Gastrocnemius medialis (tissue), 4 donors: ENCODE results near the gene ACSL5. TPM values are rescaled to one million over a fixed set of nuclear protein-coding genes. Genes with fewer than 3 reads are reported as not detected.

Source experiments
- ATAC-seq, 2 donors: fragments of 150-250 bp; one replicate each; pipeline ENCODE4 v1.9.1; 2016
- DNase-seq, 2 donors: peaks; one replicate each; pipeline ENCODE4 v3.0.0-alpha.2; 2019
- H3K27ac ChIP-seq, 4 donors: fragments of 200-600 bp; sonication (generic); 1 replicate in 1 of 4; 2 replicates in 3 of 4; pipeline ENCODE4 v1.5.1; 2016 to 2018; ENCODE audit warnings: mild to moderate bottlenecking in 2 of 4, moderate library complexity in 1 of 4
- H3K27me3 ChIP-seq, 3 donors: fragments of 200-600 bp; sonication (generic) in 2 of 3; 1 replicate in 1 of 3; 2 replicates in 2 of 3; pipeline versions ENCODE4 v1.5.1 to v1.6.0; 2016 to 2019; ENCODE audit warnings: mild to moderate bottlenecking in 1 of 3, moderate library complexity in 1 of 3
- H3K36me3 ChIP-seq, 2 donors: fragments of 200-600 bp; sonication (generic) in 1 of 2; one replicate each; pipeline ENCODE4 v1.5.1; 2017 to 2018
- H3K4me1 ChIP-seq, 2 donors: fragments of 200-600 bp; sonication (generic) in 1 of 2; one replicate each; pipeline ENCODE4 v1.5.1; 2016 to 2017; ENCODE audit warnings: mild to moderate bottlenecking in 2 of 2
- H3K4me3 ChIP-seq, 4 donors: fragments of 200-600 bp; sonication (generic) in 3 of 4; 1 replicate in 1 of 4; 2 replicates in 3 of 4; pipeline ENCODE4 v1.5.1; 2016 to 2019; ENCODE audit warnings: mild to moderate bottlenecking in 2 of 4
- H3K9me3 ChIP-seq, 3 donors: fragments of 200-600 bp; sonication (generic) in 2 of 3; 1 replicate in 1 of 3; 2 replicates in 2 of 3; pipeline ENCODE4 v1.5.1; 2016 to 2019
- CTCF ChIP-seq, 5 experiments: fragments of 450-650 bp in 3 of 5; fragments of 200-600 bp in 2 of 5; sonication (generic) in 2 of 5; IDR thresholded peaks in 4 of 5; conservative IDR thresholded peaks in 1 of 5; 1 replicate in 4 of 5; 2 replicates in 1 of 5; pipeline ENCODE4 v1.5.1; 2016 to 2019; ENCODE audit warnings: antibody characterized with exemption in 5 of 5, mild to moderate bottlenecking in 3 of 5, moderate library complexity in 3 of 5
- POLR2A ChIP-seq, 2 donors: fragments of 450-650 bp; IDR thresholded peaks; one replicate each; pipeline ENCODE4 v1.6.1; 2017; ENCODE audit warnings: antibody characterized with exemption in 2 of 2, mild to moderate bottlenecking in 2 of 2, moderate library complexity in 2 of 2
- in situ Hi-C, 4 donors: fragments of 200-750 bp; cut with MboI; loops; one replicate each; pipeline versions ENCODE4 v1.15.0 to v1.8.0; 2017; ENCODE audit warnings: low sequenced_read_pairs in 4 of 4
- intact Hi-C: fragments of 100-400 bp; cut with DNase I; formaldehyde crosslinking; loops from one replicate; pipeline ENCODE4 v1.15.1; 2023; ENCODE audit warnings: low total_unique reads
- total RNA-seq, 4 donors: library from RNA; depleted of rRNA; stranded (reverse); fragments of >200 nt; gene quantifications; one replicate each; pipeline versions ENCODE4 v1.1.0 to v1.2.3, GENCODE V29; 2016

Gene ACSL5
- total RNA-seq, 4 donors from 2014 or later, result 2.2 to 4.1 (median 3.1) TPM

- DNase-seq (peak; percentile 71 to 83), ATAC-seq (peak; percentile 96 to 98)
- Histone ChIP-seq H3K4me1 (peaks cover 18 to 19% of the 10 kb centered on the region in 2 donors), H3K9me3 (no peaks in the 10 kb centered on the region), H3K4me3 (peak within 1 kb of the TSS; percentile 65 to 100 (median 92)), H3K27ac (peak within 1 kb of the TSS; percentile 88 to 95 (median 92)), H3K27me3 (no peaks in the 10 kb centered on the region), H3K36me3 (peaks cover 0 to 30% of the 10 kb centered on the region in 2 donors)
- intact Hi-C loops (loop anchor here (1.0 to 5.0 kb wide), 2 partner anchors 25 to 265 kb away; partner anchors contain the start of gene GPAM), in situ Hi-C loops (loop anchor here in 3 of 4 donors (25.0 kb wide), 1 partner anchor 260 kb away; the partner anchor contains the start of gene GPAM (in 3 of the 3))
- TF ChIP-seq POLR2A (IDR thresholded peaks at IDR 0.05) (peak in 1 of 2 donors; percentile 58), CTCF (IDR thresholded peaks at IDR 0.05 in 4 of 5, conservative IDR thresholded peaks at IDR 0.05 in 1 of 5) (peak in 2 of 5 experiments; percentile 17 to 26)
Measured at GRCh38 chr10:112446855-112447619, 73.1 kb downstream of the ACSL5 start, which contains the start of the genes VTI1A and ZDHHC6. TSS of gene VTI1A (plus strand) at chr10:112447215. CDS start at chr10:112447374, 159 bp downstream. TSS of gene ZDHHC6 (minus strand) at chr10:112446914. CDS start at chr10:112445436, 1,478 bp downstream.

GRCh38 chr10:112447620-112447928 is 73.7 kb downstream of the ACSL5 start:
- intact Hi-C loops, result loop anchor here (5.0 kb wide), 1 partner anchor 265 kb away; the partner anchor contains the start of gene GPAM
- peaks cover 0 to 25% of the 10 kb centered on the region in 2 donors for H3K36me3 ChIP-seq
- no peak for ATAC-seq
- H3K4me1 ChIP-seq, result peaks cover 18 to 19% of the 10 kb centered on the region in 2 donors
- peak overlapping the region; percentile 65 to 100 (median 92) for H3K4me3 ChIP-seq
- H3K27me3 ChIP-seq, result no peaks in the 10 kb centered on the region
- no peak for DNase-seq
- peak overlapping the region; percentile 88 to 95 (median 92) for H3K27ac ChIP-seq
- TF ChIP-seq POLR2A (IDR thresholded peaks at IDR 0.05) (no peak), CTCF (IDR thresholded peaks at IDR 0.05 in 4 of 5, conservative IDR thresholded peaks at IDR 0.05 in 1 of 5) (no peak)
- H3K9me3 ChIP-seq, result no peaks in the 10 kb centered on the region
- in situ Hi-C loops, result loop anchor here in 3 of 4 donors (25.0 kb wide), 1 partner anchor 260 kb away; the partner anchor contains the start of gene GPAM (in 3 of the 3)

- intact Hi-C loops (loop anchor here (5.0 kb wide), 1 partner anchor 267 kb away; the partner anchor contains the start of gene GPAM), in situ Hi-C loops (loop anchor here in 3 of 4 donors (25.0 kb wide), 1 partner anchor 262 kb away; the partner anchor contains the start of gene GPAM (in 3 of the 3))
- ATAC-seq (no peak), DNase-seq (no peak)
- Histone ChIP-seq H3K36me3 (peaks cover 0 to 12% of the 10 kb centered on the region in 2 donors), H3K4me1 (peaks cover 18 to 19% of the 10 kb centered on the region in 2 donors), H3K27me3 (no peaks in the 10 kb centered on the region), H3K9me3 (no peaks in the 10 kb centered on the region), H3K27ac (no peak overlapping the region), H3K4me3 (no peak overlapping the region)
- TF ChIP-seq CTCF (IDR thresholded peaks at IDR 0.05 in 4 of 5, conservative IDR thresholded peaks at IDR 0.05 in 1 of 5), result no peak
- no peak for TF ChIP-seq POLR2A (IDR thresholded peaks at IDR 0.05)
Measured at GRCh38 chr10:112448888-112449287, 75.0 kb downstream of the ACSL5 start.

- TF ChIP-seq POLR2A (IDR thresholded peaks at IDR 0.05), result no peak
- no peak for TF ChIP-seq CTCF (IDR thresholded peaks at IDR 0.05 in 4 of 5, conservative IDR thresholded peaks at IDR 0.05 in 1 of 5)
- ATAC-seq, result no peak
- H3K9me3 ChIP-seq, result no peaks in the 10 kb centered on the region
- in situ Hi-C loops (loop anchor here in 1 of 4 donors (25.0 kb wide), 1 partner anchor 268 kb away; the partner anchor contains the start of gene GPAM), intact Hi-C loops (no loop called here)
- H3K27me3 ChIP-seq, result no peaks in the 10 kb centered on the region
- H3K27ac ChIP-seq, result no peak overlapping the region
- no peak for DNase-seq
- H3K36me3 ChIP-seq, result no peaks in the 10 kb centered on the region
- H3K4me1 ChIP-seq, result peaks cover 6 to 7% of the 10 kb centered on the region in 2 donors
- no peak overlapping the region for H3K4me3 ChIP-seq
Measured at GRCh38 chr10:112454910-112455779, 81.2 kb downstream of the ACSL5 start.
